IPS DF 6.9 (cell line): ENCODE results near the gene MOV10L1.

Experiments
- DNase-seq: peaks from one replicate; pipeline ENCODE4 v3.0.0-alpha.2; 2013; ENCODE audit warnings: low read depth, low spot score
- H3K27ac ChIP-seq: one replicate; pipeline ENCODE4 v1.5.1; 2013; ENCODE audit warnings: low read length, control low read depth
- H3K27me3 ChIP-seq: 2 replicates; pipeline ENCODE4 v1.6.1; 2013; ENCODE audit warnings: mild to moderate bottlenecking, low read length; ENCODE audit not compliant: control insufficient read depth, insufficient read depth
- H3K36me3 ChIP-seq: 2 replicates; pipeline ENCODE4 v1.6.1; 2013; ENCODE audit warnings: low read length; ENCODE audit not compliant: control insufficient read depth, insufficient read depth
- H3K4me1 ChIP-seq: 2 replicates; pipeline ENCODE4 v1.6.1; 2013; ENCODE audit warnings: low read length; ENCODE audit not compliant: control insufficient read depth, insufficient read depth
- H3K4me3 ChIP-seq: 2 replicates; pipeline ENCODE4 v1.5.1; 2013; ENCODE audit warnings: mild to moderate bottlenecking, low read length
- H3K9me3 ChIP-seq: 2 replicates; pipeline ENCODE4 v1.6.1; 2013; ENCODE audit warnings: low read length, inconsistent platforms; ENCODE audit not compliant: control insufficient read depth, insufficient read depth
- WGBS: extraction: QIAGEN DNeasy Blood & Tissue Kit; methylation state at CpG from one replicate; pipeline ENCODE4 v1.1.7; 2013; ENCODE audit warnings: mixed read lengths, missing lambda C conversion rate; ENCODE audit not compliant: insufficient read length, insufficient coverage; 5-methylcytosine and 5-hydroxymethylcytosine counted together

Gene MOV10L1

GRCh38 chr22:50071432-50072166 lies 18.2 kb upstream of the MOV10L1 start:
- H3K27me3 ChIP-seq, result no peaks in the 10 kb centered on the region
- no peaks in the 10 kb centered on the region for H3K4me1 ChIP-seq
- no peak for DNase-seq
- H3K9me3 ChIP-seq, result no peaks in the 10 kb centered on the region
- no peak overlapping the region for H3K4me3 ChIP-seq
- no CpG with 5 or more reads among the region's 14 CpGs for WGBS
- no peaks in the 10 kb centered on the region for H3K36me3 ChIP-seq
- H3K27ac ChIP-seq, result no peak overlapping the region

GRCh38 chr22:50072167-50072555 lies 17.6 kb upstream of the MOV10L1 start:
- H3K27me3 ChIP-seq, result no peaks in the 10 kb centered on the region
- H3K9me3 ChIP-seq, result no peaks in the 10 kb centered on the region
- no peaks in the 10 kb centered on the region for H3K4me1 ChIP-seq
- no peak overlapping the region for H3K27ac ChIP-seq
- DNase-seq, result no peak
- H3K36me3 ChIP-seq, result no peaks in the 10 kb centered on the region
- no peak overlapping the region for H3K4me3 ChIP-seq
- no CpG with 5 or more reads among the region's 9 CpGs for WGBS

GRCh38 chr22:50072714-50073538 lies 16.9 kb upstream of the MOV10L1 start:
- Histone ChIP-seq H3K9me3 (no peaks in the 10 kb centered on the region), H3K27me3 (no peaks in the 10 kb centered on the region), H3K4me1 (no peaks in the 10 kb centered on the region), H3K4me3 (no peak overlapping the region; the same call in 1 of the 2 replicates), H3K36me3 (no peaks in the 10 kb centered on the region), H3K27ac (no peak overlapping the region)
- no CpG with 5 or more reads among the region's 28 CpGs for WGBS
- DNase-seq, result no peak

- H3K9me3 ChIP-seq, result no peaks in the 10 kb centered on the region
- no peaks in the 10 kb centered on the region for H3K27me3 ChIP-seq
- DNase-seq, result no peak
- H3K4me1 ChIP-seq, result no peaks in the 10 kb centered on the region
- H3K4me3 ChIP-seq, result no peak overlapping the region
- WGBS, result no CpG with 5 or more reads among the region's 17 CpGs
- no peak overlapping the region for H3K27ac ChIP-seq
- no peaks in the 10 kb centered on the region for H3K36me3 ChIP-seq
Observed at GRCh38 chr22:50074056-50074455, 15.8 kb upstream of the MOV10L1 start.

GRCh38 chr22:50074551-50075530 lies 15.0 kb upstream of the MOV10L1 start:
- no peaks in the 10 kb centered on the region for H3K36me3 ChIP-seq
- DNase-seq, result no peak
- H3K27me3 ChIP-seq, result no peaks in the 10 kb centered on the region
- no peaks in the 10 kb centered on the region for H3K9me3 ChIP-seq
- no CpG with 5 or more reads among the region's 32 CpGs for WGBS
- no peak overlapping the region for H3K4me3 ChIP-seq
- H3K4me1 ChIP-seq, result no peaks in the 10 kb centered on the region
- no peak overlapping the region for H3K27ac ChIP-seq

GRCh38 chr22:50076646-50077535 lies 12.9 kb upstream of the MOV10L1 start:
- no peaks in the 10 kb centered on the region for H3K9me3 ChIP-seq
- no peak for DNase-seq
- no peaks in the 10 kb centered on the region for H3K36me3 ChIP-seq
- H3K27ac ChIP-seq, result no peak overlapping the region
- no peak overlapping the region for H3K4me3 ChIP-seq
- peaks cover 1% of the 10 kb centered on the region; the same call in 1 of the 2 replicates for H3K4me1 ChIP-seq
- H3K27me3 ChIP-seq, result no peaks in the 10 kb centered on the region
- WGBS, result no CpG with 5 or more reads among the region's 43 CpGs

- Histone ChIP-seq H3K36me3 (no peaks in the 10 kb centered on the region), H3K27ac (no peak overlapping the region), H3K4me1 (peaks cover 1% of the 10 kb centered on the region; the same call in 1 of the 2 replicates), H3K4me3 (no peak overlapping the region), H3K27me3 (no peaks in the 10 kb centered on the region), H3K9me3 (no peaks in the 10 kb centered on the region)
- no CpG with 5 or more reads among the region's 13 CpGs for WGBS
- DNase-seq, result no peak
Observed at GRCh38 chr22:50078246-50078645, 11.6 kb upstream of the MOV10L1 start.

GRCh38 chr22:50078761-50079160 lies 11.0 kb upstream of the MOV10L1 start:
- Histone ChIP-seq H3K4me1 (peaks cover 3% of the 10 kb centered on the region; the same call in 1 of the 2 replicates), H3K27me3 (no peaks in the 10 kb centered on the region), H3K4me3 (no peak overlapping the region), H3K9me3 (no peaks in the 10 kb centered on the region), H3K36me3 (no peaks in the 10 kb centered on the region), H3K27ac (no peak overlapping the region)
- DNase-seq, result no peak
- WGBS, result no CpG with 5 or more reads among the region's 9 CpGs

- Histone ChIP-seq H3K4me3 (no peak overlapping the region), H3K36me3 (no peaks in the 10 kb centered on the region), H3K27ac (no peak overlapping the region), H3K9me3 (no peaks in the 10 kb centered on the region), H3K27me3 (no peaks in the 10 kb centered on the region), H3K4me1 (peaks cover 3% of the 10 kb centered on the region; the same call in 1 of the 2 replicates)
- WGBS, result no CpG with 5 or more reads among the region's 13 CpGs
- DNase-seq, result no peak
Observed at GRCh38 chr22:50080077-50080465, 9.7 kb upstream of the MOV10L1 start.
